ENCODE data around the gene SH3RF3.

Gene SH3RF3

DNA sequence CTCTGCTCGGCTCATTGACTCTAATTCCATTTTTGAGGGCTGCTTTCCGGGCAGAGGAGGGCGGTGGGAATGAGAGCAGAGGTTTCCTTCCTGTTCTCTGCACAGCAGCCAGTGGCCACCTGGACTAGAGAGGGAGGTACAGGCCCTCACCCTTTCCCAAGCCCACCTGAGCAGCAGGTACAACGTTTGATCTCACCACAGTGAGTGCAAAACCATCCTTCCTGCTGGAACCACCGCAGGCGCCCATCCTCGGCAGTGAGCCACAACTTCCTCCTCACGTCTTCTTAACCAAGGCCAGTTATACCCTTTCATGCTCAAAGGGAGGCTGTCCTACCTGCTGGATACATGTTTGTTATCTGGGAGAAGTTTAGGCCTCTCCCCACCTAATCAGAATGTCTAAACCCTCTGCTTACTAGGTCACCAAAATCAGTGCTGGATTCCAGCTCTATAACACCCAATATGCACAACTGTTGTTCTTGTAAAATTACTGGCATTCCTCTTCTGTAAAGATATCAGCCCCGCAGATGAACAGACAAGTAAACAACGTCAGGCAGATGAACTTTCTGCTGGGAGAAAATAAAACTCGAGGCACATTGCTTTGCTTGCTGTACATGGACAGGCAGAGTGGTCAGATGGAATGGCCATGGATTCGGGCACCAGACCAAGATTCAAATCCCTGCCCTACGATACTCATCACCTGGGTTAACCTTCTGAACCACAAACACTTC, 191.4 kb downstream of the SH3RF3 start:
- DNase-seq: no peak

DNA sequence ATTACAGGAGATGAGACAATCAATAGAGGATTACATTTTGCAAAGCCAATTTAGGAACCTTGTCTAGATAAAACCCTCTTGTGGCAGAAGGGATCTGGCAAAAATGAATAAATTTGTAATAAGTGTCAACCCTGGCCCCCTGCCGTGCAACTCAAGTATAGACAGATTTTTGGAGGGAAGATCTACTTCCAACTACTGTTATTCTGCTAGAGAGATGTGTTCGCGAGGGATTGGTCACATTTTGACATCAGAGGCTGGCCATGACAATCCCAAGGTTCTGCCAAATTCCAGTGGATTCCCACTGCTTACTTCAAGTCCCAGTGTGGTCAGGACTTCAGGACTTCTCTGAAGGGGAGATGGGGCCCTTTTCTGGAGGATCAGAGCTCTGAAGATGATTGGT, 192.6 kb downstream of the SH3RF3 start:
- DNase-seq: no peak

DNA sequence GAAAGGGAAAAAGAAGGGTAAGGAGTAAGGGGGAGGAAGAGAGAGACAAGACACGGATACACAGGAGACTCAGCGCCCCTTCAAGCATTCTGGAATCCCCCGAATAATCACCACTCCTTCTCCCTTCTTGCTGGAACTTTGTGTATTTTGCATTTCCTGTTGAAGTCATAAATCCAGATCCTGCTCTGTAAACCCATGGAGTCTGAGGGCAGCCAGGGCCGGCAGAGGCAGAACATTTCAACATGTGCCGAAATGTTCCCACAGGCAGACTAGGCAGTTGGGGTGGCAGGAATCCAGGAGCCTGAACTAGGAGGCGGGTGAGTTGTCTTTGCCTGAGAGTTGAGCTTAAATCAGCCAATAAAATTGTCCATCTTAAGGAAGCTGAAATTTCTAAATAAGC, 193.1 kb downstream of the SH3RF3 start:
- DNase-seq: no peak

DNA sequence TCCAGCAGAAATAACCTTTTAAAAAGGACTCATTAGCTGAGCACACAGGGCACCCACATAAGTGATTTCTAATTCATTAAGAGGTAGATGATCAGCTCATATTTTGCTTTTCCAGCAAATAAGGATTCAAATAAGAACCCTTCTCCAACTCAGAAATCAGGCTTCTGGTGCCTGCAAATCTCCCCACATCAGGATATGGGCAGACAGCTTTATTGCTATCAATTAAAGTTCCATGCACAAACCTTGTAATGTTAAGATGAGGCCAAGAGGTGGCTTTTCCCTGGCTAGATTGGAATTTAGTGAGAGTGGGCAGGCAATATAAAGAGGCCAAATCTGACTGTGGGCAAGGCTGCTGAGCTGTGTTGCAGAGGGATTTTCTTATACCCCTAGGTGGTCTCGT, 193.6 kb downstream of the SH3RF3 start:
- no peak for DNase-seq

DNA sequence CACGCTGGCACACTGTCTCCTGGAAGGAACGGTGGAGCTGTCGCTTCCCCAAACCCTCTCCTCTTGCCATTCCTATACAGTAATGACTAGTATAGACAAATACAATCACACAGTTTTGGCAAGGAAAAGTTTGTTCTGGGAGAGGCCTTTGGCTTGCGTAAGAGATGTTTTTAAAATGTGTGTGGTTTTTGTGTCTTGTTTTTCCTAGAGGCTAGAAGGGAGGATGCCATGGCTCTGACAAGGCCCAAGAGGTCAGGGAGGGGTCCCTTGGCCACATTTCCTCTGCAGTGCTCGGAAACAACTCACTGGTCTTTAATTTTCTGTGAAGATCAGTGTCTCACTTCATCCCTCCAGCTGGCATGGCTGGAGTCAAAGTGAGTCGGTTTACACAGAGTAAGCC, 195.9 kb downstream of the SH3RF3 start:
- no peak for DNase-seq

DNA sequence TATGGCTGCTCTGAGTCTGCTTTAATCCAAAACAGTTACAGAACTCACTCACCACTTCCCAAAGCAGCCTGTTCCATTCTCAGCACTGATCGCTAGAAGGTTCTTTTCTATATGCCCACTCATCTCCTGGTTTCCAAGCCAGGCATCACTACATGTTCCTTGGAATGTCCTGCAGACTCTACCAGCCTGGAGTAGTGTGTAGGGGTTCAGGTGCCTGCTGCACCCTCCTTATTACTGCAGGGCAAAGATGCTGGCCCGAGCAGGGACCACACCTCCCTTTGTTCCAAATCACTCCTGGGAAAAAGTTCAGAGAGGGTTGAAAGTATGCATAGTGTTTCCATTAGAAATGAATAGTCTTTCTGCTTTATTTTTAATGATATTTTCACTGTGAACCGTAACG, 196.6 kb downstream of the SH3RF3 start:
- DNase-seq: no peak

DNA sequence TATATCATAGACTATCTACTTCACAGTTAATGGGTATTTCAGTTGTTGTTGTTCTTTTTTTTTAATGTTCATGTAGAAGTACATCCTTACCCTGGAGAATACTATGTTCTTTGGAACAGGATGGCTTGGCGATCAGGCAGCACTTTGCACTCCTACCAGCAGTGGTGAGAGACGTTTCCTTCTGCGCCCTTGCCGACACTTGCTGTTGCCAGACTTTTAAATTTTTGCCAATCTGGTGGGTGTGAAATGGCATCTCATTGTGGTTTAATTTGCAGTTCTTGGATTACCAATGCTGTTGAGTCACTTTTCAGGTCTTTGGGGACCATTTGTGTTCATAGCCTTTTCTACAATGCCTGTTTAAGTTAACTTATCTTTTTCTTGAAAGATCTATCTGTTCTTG, 197.3 kb downstream of the SH3RF3 start:
- no peak for DNase-seq

DNA sequence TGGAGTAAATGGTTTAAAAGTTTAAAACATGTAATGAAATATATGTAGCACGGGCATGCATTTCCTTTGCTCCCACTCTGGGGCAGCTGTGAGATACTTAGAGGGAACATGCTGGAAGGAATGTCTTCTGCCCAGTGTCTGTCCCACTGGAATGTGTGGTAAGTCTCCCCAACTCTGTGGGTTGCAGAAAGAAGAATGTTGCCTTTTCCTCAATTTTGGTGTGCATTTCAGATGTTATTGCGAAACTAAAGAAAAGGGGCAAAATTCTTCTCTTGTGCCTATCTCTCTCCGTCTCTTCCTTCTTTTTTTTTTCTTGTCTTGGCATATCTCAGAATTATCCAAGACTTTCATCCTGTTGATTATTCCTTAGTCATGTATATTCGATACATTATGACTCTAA, 201.1 kb downstream of the SH3RF3 start:
- DNase-seq: no peak

DNA sequence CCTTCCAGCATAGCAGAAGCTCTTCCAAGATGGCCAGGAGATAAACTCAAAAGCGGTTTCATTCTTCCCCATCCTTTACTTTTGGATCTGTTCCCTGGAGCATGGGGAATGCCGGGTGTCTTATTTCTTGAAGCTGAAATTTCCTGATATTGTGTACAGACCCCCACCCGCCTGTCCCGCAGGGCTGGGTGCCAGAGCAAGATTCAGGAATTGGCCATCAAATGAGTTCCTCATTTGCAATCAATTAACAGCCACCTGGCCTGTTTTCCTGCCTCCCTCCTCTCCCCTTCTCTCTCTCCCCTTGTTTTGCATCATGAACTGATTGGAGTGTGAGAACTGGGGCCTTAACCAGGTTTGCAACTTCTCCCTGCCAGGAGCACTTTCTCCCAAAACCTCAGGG, 202.1 kb downstream of the SH3RF3 start:
- no peak for DNase-seq

DNA sequence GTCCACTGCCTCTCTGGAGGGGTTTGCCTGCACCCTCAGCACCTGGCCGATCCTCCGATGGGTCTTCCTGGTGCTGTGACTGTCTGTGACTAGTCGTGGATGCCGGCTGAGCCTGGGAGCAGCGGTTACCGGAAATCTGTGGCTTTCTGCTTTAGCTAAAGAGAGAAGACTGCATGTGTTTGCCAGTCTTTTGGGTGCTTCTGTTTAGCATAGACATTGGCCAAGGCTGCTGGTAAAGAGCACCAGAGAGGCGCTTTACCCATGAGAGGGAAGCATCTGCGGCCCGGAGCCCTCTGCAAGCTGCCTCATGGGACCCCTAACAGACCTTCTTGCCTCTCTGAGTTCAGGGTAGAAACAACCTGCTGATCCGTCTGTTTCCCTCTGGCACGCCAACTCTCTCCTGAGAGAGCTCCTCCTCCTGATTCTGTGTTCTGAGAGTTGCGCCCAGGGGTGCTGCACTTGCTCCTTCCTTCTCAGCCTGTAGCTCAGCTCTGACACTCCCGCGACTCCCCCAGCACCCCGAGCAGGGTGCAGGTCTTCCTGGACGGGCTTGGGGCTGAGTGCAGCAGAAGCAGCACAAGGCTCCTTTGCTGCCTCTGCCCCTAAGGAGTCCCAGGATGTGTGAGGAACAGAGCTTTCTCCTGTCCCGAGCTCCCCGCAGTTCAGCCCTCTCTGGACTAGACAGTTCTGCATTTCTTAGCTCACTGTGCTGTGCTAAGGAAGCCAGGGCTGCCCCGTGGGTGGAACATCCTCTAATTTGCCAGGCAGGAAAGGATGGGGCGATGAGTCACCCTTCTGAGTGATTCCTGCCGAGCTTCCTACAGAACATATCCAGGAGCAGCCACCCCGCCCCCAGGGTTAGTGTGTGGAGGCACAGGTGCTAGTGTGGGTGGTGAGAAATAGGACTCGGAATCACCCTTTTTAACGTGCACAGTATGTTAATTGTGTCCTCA, 203.2 kb downstream of the SH3RF3 start:
- DNase-seq: peak in 1 of 2 experiments; percentile 19

DNA sequence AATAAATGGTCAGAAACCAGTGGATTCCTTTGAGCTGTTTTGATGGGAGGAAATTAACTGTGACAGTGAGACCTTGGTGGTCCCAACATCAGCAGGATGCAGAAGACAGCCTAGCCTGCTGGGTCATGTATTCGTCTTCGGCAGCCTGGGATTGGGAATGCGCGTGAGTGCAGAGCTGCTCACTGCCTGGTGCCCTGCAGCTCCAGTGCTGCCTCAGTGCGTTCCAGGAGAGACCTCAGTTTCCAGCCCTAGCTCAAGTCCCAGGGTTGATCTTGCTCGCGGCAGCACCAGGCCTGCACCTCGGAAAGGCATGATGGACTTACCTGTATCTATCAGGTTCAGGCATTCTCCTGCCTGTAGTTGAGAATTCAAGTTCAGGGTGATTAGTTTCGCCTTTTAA, 203.9 kb downstream of the SH3RF3 start:
- no peak for DNase-seq

DNA sequence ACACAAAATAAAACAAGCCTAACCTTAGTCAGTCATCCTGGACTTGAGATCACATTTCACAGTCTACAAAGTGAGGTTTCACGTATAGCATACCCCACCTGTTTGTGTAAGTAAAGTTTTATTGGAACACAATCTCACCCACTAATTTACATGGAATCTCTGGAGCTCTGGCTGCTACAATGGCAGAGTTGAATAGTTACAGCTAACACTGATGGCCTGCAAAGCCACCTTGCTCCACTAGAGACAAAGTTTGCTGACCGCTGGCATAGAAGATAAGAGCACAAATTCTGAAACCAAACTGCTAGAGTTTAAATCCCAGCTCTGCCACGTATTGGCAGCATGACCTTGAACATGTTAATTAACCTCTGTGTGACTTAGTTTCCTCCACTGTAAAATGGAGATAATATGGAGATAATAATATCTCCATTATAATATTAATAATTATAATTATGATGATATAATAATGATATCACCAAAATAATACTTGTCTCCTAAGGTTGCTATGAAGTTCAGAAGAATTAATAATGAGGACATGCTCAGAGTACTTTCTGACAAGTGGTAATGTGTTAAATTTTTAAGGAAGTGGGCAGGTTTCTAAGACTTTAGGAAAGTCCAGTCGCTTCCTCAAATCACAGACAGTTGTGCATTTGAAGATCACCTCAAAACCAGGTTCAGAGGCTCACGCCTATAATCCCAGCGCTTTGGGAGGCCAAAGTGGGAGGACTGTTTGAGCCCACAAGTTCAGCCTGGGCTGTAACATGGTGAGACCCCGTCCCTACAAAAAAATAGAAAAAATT, 204.6 kb downstream of the SH3RF3 start:
- no peak for DNase-seq

DNA sequence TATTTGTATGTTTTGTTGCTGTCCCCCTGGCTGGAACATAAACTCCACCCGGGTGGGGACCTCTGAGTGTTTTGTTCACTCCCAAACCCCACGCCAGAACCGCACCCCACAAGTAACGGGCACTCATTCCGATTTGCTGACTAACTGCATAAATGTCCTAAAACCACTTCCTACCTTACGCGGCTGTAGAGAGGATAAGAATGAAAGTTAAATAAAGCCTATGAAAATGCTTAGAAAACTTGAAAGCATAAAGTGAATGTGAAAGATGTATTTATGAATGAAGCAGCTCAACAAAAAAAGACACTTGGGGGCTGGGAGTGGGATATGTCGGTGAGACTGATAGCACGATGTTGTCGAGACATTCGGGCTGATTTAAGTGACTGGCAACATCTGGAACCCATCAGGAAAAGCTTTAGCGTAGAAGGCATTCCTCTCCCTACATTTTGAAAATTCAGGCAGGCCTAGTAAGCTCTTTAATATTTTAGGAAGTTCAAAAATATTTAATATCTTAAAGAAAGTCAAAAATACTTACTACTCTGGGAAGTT, 206.7 kb downstream of the SH3RF3 start:
- no peak for DNase-seq

DNA sequence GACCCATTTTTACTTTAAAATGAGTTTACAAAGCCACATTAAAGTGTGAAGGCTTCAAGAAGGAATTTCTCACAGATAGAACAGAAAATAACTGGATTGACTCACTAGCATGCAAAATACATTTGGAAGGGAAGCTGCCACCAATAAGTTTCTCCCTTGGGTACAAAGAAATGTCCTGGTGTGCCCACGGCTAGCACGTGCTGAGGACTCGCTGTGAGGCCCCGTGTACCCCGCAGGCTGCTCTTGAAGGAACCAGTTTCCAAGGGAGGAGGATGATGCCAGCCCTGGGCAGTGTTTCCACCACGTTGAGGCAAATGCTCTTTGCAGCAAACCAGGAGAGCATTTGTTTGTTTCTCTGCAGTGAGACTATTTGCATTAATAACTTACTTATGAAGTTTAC, 207.3 kb downstream of the SH3RF3 start:
- no peak for DNase-seq

DNA sequence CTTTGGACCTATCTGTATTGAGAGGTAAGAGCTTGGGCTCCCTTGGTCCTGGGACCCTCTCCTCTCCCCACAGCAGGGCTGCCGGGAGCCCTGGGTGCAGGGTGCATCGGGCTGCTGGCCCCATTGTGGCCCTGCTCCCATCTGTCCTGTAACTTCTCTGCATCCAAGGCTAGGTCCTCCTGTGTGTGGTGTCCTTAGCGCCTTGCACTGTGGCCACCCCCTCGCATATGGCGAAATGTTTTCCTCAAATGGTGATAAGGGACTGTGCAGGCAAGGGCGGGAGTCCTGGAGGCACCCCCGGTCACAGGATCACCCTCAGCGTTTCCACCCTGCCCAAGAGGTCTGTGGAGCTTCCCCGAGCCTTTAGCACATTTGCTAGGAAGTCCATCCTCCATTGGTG, 208.2 kb downstream of the SH3RF3 start:
- no peak for DNase-seq

DNA sequence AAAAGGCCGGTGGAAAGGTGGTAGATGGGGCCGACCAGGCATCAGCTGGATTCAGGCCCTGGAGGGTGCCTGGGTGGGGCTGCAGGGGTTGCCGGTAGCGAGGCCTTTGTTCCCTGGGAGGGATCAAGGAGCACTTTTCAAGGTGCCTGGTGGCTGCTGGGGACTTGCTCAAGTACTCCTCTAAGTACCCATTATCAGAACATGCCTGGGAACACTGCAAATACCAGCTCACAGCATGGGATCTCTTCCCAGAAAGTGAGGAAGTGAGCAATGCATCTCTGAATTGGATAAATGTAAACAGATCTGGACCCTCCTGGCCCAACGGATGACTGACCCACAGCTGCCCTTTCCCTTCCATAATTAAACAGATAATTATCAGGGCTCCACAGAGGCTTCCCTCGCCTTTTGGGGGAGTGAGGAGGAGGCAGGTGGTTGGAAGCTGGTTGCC, 210.5 kb downstream of the SH3RF3 start:
- DNase-seq: no peak

DNA sequence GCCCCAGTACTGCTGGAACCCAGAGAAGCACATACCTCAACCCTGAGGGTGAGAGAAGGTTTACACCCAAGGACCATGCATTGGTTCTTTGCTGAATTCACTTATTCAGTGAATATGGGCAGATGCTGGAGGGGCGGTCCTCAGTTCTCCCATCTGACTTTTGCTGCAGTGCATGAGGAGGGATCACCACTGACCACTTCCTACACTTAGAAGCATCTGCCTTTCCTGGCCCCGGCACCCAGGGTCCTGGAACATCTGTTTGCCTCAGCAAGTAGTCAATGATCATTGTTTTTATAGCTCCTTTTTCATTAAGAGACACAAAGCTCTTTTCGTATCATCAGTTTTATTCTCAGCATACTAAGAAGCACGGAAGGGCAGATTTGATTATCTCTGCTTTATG, 211.4 kb downstream of the SH3RF3 start:
- no peak for DNase-seq

DNA sequence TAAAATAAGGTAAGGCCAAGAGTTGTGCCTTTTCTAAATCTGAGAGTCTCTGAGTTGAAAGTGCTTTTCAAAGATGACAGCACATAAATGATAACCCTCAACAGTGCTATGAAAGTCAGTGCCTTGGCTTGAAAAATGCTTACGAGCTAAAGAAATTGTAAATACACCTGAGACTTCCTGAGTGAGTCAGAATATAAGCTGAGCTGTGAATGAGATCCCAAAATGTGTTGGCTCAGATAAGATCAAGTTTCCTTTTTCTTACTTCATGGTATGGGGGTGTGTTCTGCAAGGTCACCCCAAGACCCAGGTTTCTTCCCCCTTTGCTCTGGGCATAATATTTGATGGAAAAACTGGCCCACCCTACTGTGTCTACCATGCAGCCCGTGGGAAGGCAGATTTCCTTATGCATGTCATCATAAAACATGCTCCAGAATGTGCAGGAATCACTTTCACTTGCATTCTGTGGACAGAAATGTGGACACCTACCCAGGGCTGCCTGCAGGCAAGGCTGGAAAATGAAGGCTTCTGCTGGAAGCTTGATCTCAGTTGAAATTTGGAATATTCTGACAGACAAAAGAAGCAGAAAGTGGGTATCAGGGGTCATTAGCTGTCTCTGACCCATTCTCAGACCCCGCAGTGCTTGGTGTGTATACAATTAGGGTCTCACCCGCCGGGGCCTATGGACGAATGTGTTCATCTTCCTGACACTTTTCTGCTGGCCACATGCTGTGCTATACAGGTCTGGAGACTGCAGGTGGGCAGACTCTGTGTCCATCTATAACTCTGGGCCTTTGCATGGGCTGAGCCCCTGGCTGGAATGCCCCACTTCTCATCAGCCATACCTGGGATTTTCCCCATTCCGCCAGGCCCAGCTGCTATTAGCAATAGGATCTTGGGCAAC, 212.6 kb downstream of the SH3RF3 start:
- DNase-seq: no peak

DNA sequence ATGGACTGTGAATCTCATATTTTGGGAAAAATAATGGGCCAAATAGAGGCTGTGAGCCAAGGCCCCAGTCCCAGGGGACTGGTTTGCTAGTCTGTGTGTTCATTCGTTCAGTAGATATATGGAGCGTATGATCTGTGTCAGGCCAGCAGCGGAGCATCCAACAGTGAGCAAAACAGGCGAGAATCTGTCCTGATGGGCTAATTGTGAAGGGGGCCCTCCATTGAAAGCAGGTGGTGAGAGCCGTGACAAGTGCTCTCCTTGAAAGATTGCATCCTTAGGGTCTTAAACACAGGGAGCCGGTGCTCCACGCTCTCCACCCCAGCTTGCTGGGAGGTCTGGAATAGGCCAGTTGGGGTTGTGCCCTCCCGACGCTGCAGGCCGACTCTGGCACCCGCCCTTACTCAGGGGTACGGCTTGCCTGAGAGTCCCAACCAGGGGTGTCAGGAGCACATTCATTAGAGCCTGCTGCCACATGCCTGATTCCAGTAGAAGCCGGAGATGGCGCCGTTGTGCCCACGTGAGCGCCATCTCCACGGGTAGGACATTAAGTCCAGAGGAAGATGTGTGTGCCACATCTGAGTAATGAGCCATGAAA, 213.3 kb downstream of the SH3RF3 start:
- DNase-seq: no peak

DNA sequence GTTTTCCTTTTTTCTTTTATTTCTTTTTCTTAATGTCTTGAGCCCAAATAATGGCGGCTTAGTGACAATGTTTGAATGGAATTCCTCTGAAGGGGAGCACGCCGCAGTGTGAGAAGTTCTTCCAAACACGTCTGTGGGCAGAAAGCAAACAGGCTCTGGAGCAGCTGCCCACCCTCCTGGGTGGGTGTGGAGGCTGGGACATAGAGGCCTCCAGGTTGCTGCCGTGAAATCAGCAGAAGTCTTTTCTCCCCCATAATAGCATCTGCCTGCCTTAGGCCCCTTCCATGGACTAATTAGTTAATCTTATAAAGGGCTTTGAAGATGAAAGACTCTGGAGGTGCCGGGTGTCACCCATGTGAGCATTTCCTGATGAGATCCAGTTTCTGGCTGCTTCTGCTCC, 213.9 kb downstream of the SH3RF3 start:
- DNase-seq: no peak

DNA sequence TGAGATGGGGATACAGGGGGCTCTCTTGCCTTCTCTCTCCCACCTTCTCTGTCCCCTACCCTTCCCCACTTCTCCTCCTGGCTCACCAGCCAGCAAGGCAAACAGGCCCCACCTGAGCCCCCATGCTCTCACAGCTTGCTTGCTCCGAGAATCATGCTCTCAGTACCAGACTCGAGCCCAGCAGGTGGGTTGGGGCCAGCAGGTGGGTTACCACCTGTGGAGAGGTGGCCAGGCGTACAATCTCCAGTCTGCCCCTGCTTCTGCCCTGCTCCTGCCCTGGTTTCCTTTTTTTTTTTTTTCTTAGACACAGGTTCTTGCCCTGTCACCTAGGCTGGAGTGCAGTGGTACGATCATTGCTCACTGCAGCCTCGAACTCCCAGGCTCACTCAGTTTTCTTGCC, 214.5 kb downstream of the SH3RF3 start:
- no peak for DNase-seq
